Measurements from ENCODE around the gene CDC14B. TPM values are rescaled to one million over a fixed set of nuclear protein-coding genes. Genes with fewer than 3 reads are reported as not detected.
"Not testable (repeated sequence)": the region's sequence is repeated elsewhere in the genome, so short reads cannot be mapped to it uniquely, and the experiment has no call there.

The CDC14B gene
- total RNA-seq: 16.6 and 18.6 TPM in 2 replicates
- long read RNA-seq, transcript CDC14B-203 (14 exons, 2,965 nt): major isoform, 7 of 23 reads
- long read RNA-seq, partial matches to known transcripts: 1 of 23 reads
- long read RNA-seq, other reads (novel, unspliced or antisense): 15 of 23 reads

DNA sequence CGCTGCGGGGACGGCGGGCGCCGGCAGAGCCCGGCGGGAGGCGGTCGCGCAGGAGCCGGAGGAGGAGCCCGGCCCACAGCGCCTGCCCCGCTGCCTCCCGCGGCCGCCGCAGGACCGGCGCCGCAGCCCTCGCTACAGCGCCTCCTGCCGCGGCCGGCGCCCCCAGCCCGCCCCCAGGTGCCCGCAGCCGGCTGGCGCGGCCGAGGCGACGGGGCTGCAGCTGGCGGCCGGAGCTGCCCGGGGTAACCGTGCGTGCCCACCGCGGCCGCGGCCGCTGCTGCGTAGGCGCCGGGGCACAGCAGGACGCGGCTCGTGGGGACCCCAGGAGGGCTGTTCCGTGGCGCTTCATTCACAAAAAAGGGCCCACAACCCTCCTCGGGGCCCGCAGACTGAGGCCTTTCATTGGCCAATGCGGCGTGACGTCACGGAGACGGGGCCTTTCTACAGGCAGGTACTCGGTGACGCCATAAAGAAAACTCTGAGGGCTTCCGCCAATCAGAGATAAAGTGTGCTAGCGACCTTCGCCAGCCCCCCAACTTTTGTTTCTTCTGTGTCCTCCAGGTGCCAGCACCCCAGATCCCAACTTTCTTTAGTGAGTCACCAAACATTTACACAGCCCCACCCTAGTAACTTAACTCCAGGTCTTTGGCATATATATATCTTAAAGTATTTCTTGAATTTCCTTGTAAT lies at the start of gene CDC14B:
Gene CDC14B (minus strand): TSS at position 353 of the 690 bp plus-strand sequence. CDS start 465 bp downstream, outside the sequence.
- Mint-ChIP-seq H3K4me3 (ENCODE audit: unreplicated experiment) (peak within 1 kb of the TSS; percentile 86), H3K4me1 (ENCODE audit: unreplicated experiment) (peaks cover 14% of the 10 kb centered on the region), H3K27me3 (ENCODE audit: unreplicated experiment) (no peaks in the 10 kb centered on the region), H3K36me3 (ENCODE audit: unreplicated experiment) (no peaks in the 10 kb centered on the region), H3K27ac (ENCODE audit: unreplicated experiment) (peak within 1 kb of the TSS; percentile 91), H3K9me3 (ENCODE audit: unreplicated experiment) (no peaks in the 10 kb centered on the region)
- TF ChIP-seq, protein P1, sequence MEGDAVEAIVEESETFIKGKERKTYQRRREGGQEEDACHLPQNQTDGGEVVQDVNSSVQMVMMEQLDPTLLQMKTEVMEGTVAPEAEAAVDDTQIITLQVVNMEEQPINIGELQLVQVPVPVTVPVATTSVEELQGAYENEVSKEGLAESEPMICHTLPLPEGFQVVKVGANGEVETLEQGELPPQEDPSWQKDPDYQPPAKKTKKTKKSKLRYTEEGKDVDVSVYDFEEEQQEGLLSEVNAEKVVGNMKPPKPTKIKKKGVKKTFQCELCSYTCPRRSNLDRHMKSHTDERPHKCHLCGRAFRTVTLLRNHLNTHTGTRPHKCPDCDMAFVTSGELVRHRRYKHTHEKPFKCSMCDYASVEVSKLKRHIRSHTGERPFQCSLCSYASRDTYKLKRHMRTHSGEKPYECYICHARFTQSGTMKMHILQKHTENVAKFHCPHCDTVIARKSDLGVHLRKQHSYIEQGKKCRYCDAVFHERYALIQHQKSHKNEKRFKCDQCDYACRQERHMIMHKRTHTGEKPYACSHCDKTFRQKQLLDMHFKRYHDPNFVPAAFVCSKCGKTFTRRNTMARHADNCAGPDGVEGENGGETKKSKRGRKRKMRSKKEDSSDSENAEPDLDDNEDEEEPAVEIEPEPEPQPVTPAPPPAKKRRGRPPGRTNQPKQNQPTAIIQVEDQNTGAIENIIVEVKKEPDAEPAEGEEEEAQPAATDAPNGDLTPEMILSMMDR (IDR thresholded peaks at IDR 0.05): no peak
- DNase-seq (ENCODE audit: extremely low spot score, unreplicated experiment): peak; percentile 92

- no peaks in the 10 kb centered on the region for H3K9me3 Mint-ChIP-seq (ENCODE audit: unreplicated experiment)
- TF ChIP-seq, protein P1 (IDR thresholded peaks at IDR 0.05): no peak
- H3K4me3 Mint-ChIP-seq (ENCODE audit: unreplicated experiment): no peak overlapping the region
- no peak overlapping the region for H3K27ac Mint-ChIP-seq (ENCODE audit: unreplicated experiment)
- peaks cover 2% of the 10 kb centered on the region for H3K4me1 Mint-ChIP-seq (ENCODE audit: unreplicated experiment)
- peak; percentile 64 for DNase-seq (ENCODE audit: extremely low spot score, unreplicated experiment)
- no peaks in the 10 kb centered on the region for H3K27me3 Mint-ChIP-seq (ENCODE audit: unreplicated experiment)
- no peaks in the 10 kb centered on the region for H3K36me3 Mint-ChIP-seq (ENCODE audit: unreplicated experiment)
Observed at GRCh38 chr9:96668868-96669534, 49.4 kb upstream of the CDC14B start.

DNA sequence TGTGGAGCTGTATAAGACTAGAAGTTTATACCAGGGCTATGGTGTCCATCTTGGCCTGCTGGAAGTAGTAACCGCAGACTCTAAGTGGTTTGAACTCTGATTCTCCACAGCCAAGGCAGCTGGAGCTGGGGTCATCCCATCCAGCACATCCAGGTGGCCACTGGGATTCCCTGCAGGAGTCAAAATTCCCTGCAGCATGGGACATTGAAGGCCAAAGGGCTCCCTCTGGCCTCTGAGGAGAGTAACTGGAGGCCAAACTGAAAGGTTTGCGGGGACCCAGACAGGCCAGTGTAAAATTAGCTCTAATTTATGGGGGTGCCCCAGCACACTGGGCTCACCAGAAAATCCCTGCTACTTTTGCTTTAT lies 47.7 kb upstream of the CDC14B start:
- no peak overlapping the region for H3K4me3 Mint-ChIP-seq (ENCODE audit: unreplicated experiment)
- no peaks in the 10 kb centered on the region for H3K36me3 Mint-ChIP-seq (ENCODE audit: unreplicated experiment)
- DNase-seq (ENCODE audit: extremely low spot score, unreplicated experiment): no peak
- H3K27me3 Mint-ChIP-seq (ENCODE audit: unreplicated experiment): no peaks in the 10 kb centered on the region
- H3K4me1 Mint-ChIP-seq (ENCODE audit: unreplicated experiment): peaks cover 2% of the 10 kb centered on the region
- no peaks in the 10 kb centered on the region for H3K9me3 Mint-ChIP-seq (ENCODE audit: unreplicated experiment)
- TF ChIP-seq, protein P1 (IDR thresholded peaks at IDR 0.05): no peak
- no peak overlapping the region for H3K27ac Mint-ChIP-seq (ENCODE audit: unreplicated experiment)

DNA sequence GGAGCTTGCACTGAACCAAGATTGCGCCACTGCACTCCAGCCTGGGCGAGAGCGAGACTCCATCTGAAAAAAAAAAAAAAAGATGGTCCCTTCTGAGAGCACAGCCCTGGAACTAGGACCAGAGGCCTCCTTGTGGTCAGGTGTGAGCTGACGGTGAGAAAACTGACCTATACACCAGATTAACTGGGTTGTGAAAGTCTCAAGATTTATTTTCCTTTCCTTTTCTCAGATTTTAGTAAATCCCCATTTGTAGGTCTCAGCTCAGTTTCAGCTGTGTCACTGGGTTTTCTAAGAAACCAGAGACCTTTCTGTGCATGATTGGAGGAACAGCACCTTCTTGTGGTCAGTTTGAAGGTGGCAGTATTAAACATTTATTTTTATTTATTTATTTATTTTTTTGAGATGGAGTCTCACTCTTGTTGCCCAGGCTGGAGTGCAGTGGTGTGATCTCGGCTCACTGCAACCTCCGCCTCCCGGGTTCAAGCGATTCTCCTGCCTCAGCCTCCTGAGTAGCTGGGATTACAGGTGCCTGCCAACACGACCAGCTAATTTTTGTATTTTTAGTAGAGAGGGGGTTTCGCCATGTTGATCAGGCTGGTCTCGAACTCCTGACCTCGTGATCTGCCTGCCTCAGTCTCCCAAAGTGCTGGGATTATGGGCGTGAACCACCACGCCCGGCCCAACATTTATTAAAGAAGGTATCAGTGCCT lies 47.2 kb upstream of the CDC14B start:
- not testable (repeated sequence) for H3K9me3 Mint-ChIP-seq (ENCODE audit: unreplicated experiment); DNase-seq (ENCODE audit: extremely low spot score, unreplicated experiment); H3K27me3 Mint-ChIP-seq (ENCODE audit: unreplicated experiment); H3K27ac Mint-ChIP-seq (ENCODE audit: unreplicated experiment); H3K4me1 Mint-ChIP-seq (ENCODE audit: unreplicated experiment); H3K36me3 Mint-ChIP-seq (ENCODE audit: unreplicated experiment); H3K4me3 Mint-ChIP-seq (ENCODE audit: unreplicated experiment)
- TF ChIP-seq, protein P1 (IDR thresholded peaks at IDR 0.05): peak; percentile 80

DNA sequence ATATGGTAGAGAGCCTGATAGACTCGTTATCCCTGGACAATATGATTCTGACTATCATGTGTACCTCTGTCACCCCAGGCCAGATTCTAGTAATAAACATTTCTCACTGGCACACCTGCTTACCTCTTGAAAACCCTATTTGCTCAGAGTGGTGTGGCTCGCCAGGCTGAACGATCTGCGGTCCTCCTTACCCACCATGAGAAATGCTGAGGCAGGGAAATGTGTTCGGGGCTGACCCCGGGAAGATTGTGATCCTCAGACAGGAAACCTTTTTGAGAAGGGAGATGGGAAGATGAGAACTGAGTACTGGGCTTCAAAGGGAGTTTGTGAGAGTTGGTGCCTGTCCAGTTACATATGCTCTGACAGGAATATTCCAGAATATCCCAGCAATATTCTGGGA lies 46.1 kb upstream of the CDC14B start:
- H3K36me3 Mint-ChIP-seq (ENCODE audit: unreplicated experiment): no peaks in the 10 kb centered on the region
- no peaks in the 10 kb centered on the region for H3K27me3 Mint-ChIP-seq (ENCODE audit: unreplicated experiment)
- DNase-seq (ENCODE audit: extremely low spot score, unreplicated experiment): no peak
- no peak overlapping the region for H3K4me3 Mint-ChIP-seq (ENCODE audit: unreplicated experiment)
- peak overlapping the region; percentile 16 for H3K27ac Mint-ChIP-seq (ENCODE audit: unreplicated experiment)
- TF ChIP-seq, protein P1 (IDR thresholded peaks at IDR 0.05): no peak
- no peaks in the 10 kb centered on the region for H3K9me3 Mint-ChIP-seq (ENCODE audit: unreplicated experiment)
- peaks cover 2% of the 10 kb centered on the region for H3K4me1 Mint-ChIP-seq (ENCODE audit: unreplicated experiment)

Data from osteocyte (in vitro differentiated cells).